SK-N-SH treated with all-trans-retinoic acid at 6 μM for 48 hours (cell line): ENCODE results near the gene ST6GALNAC3.

Source experiments
- PPARA ChIP-seq: fragments of 250-450 bp; sonication (Bioruptor Pico); IDR thresholded peaks from 2 replicates; pipeline ENCODE4 v1.5.0; 2020; ENCODE audit warnings: mild to moderate bottlenecking, borderline replicate concordance
- ZFP30 ChIP-seq: fragments of 450-650 bp; formaldehyde crosslinking; IDR thresholded peaks from 2 replicates; pipeline ENCODE4 v1.5.0; 2022; ENCODE audit warnings: mild to moderate bottlenecking, moderate library complexity
- TF ChIP-seq, protein P1 (sequence below): fragments of 250-450 bp; sonication (Bioruptor Pico); IDR thresholded peaks from 2 replicates; pipeline ENCODE4 v1.5.1; 2021; ENCODE audit warnings: mild to moderate bottlenecking, moderate library complexity
- TF ChIP-seq, protein P2 (sequence below): fragments of 250-450 bp; sonication (Bioruptor Pico); IDR thresholded peaks from 2 replicates; pipeline ENCODE4 v1.8.0; 2020; ENCODE audit warnings: mild to moderate bottlenecking, moderate library complexity, borderline replicate concordance

DNA sequence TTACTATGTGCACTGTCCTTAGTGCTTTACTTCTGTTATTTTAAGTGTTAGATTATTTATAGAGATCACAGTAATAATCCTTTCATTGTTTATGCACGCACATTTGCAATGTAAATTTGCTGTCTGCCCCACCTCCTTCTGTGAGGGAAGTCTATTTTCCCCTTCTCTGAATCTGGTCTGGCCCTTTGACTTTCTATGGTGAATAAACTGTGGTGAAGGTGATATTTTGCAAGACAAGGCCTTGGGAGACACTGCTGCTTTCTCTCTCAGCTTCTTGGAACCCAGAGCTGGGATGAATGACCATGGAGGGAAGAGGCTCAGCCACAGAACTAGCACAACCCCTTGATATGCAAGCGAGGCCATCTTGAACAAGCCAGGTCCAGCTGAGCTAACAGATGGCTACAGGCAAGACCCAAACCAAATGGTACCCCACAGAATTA, 156.3 kb downstream of the ST6GALNAC3 start:
- TF ChIP-seq, protein P1, sequence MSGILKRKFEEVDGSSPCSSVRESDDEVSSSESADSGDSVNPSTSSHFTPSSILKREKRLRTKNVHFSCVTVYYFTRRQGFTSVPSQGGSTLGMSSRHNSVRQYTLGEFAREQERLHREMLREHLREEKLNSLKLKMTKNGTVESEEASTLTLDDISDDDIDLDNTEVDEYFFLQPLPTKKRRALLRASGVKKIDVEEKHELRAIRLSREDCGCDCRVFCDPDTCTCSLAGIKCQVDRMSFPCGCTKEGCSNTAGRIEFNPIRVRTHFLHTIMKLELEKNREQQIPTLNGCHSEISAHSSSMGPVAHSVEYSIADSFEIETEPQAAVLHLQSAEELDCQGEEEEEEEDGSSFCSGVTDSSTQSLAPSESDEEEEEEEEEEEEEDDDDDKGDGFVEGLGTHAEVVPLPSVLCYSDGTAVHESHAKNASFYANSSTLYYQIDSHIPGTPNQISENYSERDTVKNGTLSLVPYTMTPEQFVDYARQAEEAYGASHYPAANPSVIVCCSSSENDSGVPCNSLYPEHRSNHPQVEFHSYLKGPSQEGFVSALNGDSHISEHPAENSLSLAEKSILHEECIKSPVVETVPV (CRISPR knock-in tag) = no peak
- no peak for TF ChIP-seq PPARA
- TF ChIP-seq ZFP30 (CRISPR knock-in tag) = no peak
- TF ChIP-seq, protein P2, sequence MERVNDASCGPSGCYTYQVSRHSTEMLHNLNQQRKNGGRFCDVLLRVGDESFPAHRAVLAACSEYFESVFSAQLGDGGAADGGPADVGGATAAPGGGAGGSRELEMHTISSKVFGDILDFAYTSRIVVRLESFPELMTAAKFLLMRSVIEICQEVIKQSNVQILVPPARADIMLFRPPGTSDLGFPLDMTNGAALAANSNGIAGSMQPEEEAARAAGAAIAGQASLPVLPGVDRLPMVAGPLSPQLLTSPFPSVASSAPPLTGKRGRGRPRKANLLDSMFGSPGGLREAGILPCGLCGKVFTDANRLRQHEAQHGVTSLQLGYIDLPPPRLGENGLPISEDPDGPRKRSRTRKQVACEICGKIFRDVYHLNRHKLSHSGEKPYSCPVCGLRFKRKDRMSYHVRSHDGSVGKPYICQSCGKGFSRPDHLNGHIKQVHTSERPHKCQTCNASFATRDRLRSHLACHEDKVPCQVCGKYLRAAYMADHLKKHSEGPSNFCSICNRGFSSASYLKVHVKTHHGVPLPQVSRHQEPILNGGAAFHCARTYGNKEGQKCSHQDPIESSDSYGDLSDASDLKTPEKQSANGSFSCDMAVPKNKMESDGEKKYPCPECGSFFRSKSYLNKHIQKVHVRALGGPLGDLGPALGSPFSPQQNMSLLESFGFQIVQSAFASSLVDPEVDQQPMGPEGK (CRISPR knock-in tag) = no peak
